Ovary (tissue), 9 donors: ENCODE data around the gene ARHGAP22. TPM values are rescaled to one million over a fixed set of nuclear protein-coding genes. Genes with fewer than 3 reads are reported as not detected.
"Not testable (repeated sequence)": the region's sequence is repeated elsewhere in the genome, so short reads cannot be mapped to it uniquely, and the experiment has no call there.

Experiments
- DNase-seq, 5 donors: peaks; one replicate each; pipeline ENCODE4 v3.0.0-alpha.2; 2019 to 2020
- H3K27ac ChIP-seq, 2 donors: fragments of 200-600 bp; one replicate each; pipeline versions ENCODE4 v1.5.1 to v1.8.0; 2019 to 2022
- H3K27me3 ChIP-seq: fragments of 200-600 bp; one replicate; pipeline ENCODE4 v1.8.0; 2022
- H3K36me3 ChIP-seq: fragments of 200-600 bp; sonication (generic); one replicate; pipeline ENCODE4 v1.5.1; 2019
- H3K4me1 ChIP-seq: one replicate; pipeline ENCODE4 v1.8.1; 2013; ENCODE audit warnings: mild to moderate bottlenecking, moderate library complexity; ENCODE audit not compliant: insufficient read depth
- H3K4me3 ChIP-seq: fragments of 200-600 bp; sonication (generic); one replicate; pipeline ENCODE4 v1.5.1; 2017
- H3K9me3 ChIP-seq, 2 donors: fragments of 200-600 bp in 1 of 2; sonication (generic) in 1 of 2; one replicate each; pipeline versions ENCODE4 v1.5.1 to v1.8.1; 2013 to 2019; ENCODE audit warnings: mild to moderate bottlenecking in 1 of 2, moderate library complexity in 1 of 2
- EP300 ChIP-seq: sonication (generic); formaldehyde crosslinking; IDR thresholded peaks from one replicate; pipeline ENCODE4 v1.6.1; 2017; ENCODE audit warnings: antibody characterized with exemption
- POLR2A ChIP-seq: fragments of 450-650 bp; IDR thresholded peaks from one replicate; pipeline ENCODE4 v1.6.1; 2017; ENCODE audit warnings: antibody characterized with exemption, mild to moderate bottlenecking, moderate library complexity
- WGBS, 3 donors: extraction: QIAGEN DNeasy Blood & Tissue Kit in 1 of 3; methylation state at CpG; one replicate each; pipeline versions ENCODE4 v1.1.5 to v1.1.7; 2013 to 2017; 5-methylcytosine and 5-hydroxymethylcytosine counted together
- intact Hi-C, 4 donors: fragments of 100-400 bp; cut with DNase I; formaldehyde crosslinking; loops; one replicate each; pipeline versions ENCODE4 v1.11.0 to v1.15.1; 2022 to 2023
- polyA plus RNA-seq, 2 donors: library from polyadenylated mRNA; stranded (reverse); fragments of 200-250 nt in 1 of 2; fragments of 350-450 nt in 1 of 2; fragmentation: Illumina TruSeq in 1 of 2; extraction: RNeasy Lipid Tissue Mini Kit (QIAGEN cat#74804) in 1 of 2; gene quantifications; one replicate each; pipeline ENCODE4 v1.2.3, GENCODE V29; 2013 to 2014
- total RNA-seq, 7 donors: library from RNA; depleted of rRNA in 2 of 7; stranded (reverse); fragments of >200 nt in 2 of 7; fragmentation: NEBNext Ultra II Directional in 3 of 7; extraction: Animal tissue kit (Norgen Biotek cat#: 25700) in 3 of 7; gene quantifications; one replicate each; pipeline versions ENCODE4 v1.1.0 to v1.2.4, GENCODE V29; 2016 to 2023
- TF ChIP-seq, protein P1 (sequence below), 3 donors: fragments of 450-650 bp in 2 of 3; fragments of 200-600 bp in 1 of 3; IDR thresholded peaks; one replicate each; pipeline versions ENCODE4 v1.5.1 to v1.8.0; 2016 to 2022; ENCODE audit warnings: antibody characterized with exemption in 3 of 3, mild to moderate bottlenecking in 1 of 3
- donor health status: DM: no; HTN: no; CAD: no; lungs with moderate emphysema.
- donor health status: DM: no; HTN: no; CAD: no.
- donor health status: Bipolar disorder and iron deficiency.
- donor health status: DM: yes; HTN: yes; CAD: no.
- donor health status: DM: no; HTN: no; CAD: no.
- donor health status: DM: yes; HTN: yes; CAD: no.

Gene ARHGAP22
- total and polyA plus RNA-seq, 9 donors, result 3.9 to 14.3 (median 5.7) TPM

GRCh38 chr10:48645600-48645999 is 40.7 kb upstream of the ARHGAP22 start:
- H3K9me3 ChIP-seq, result no peaks in the 10 kb centered on the region
- no peaks in the 10 kb centered on the region for H3K27me3 ChIP-seq
- WGBS, 3 donors, result 75 to 84% (median 78%) methylated on average over 1 of the region's 1 CpG
- intact Hi-C loops, result no loop called here
- no peaks in the 10 kb centered on the region for H3K36me3 ChIP-seq
- H3K4me1 ChIP-seq, result no peaks in the 10 kb centered on the region
- H3K4me3 ChIP-seq, result no peak overlapping the region
- no peak for DNase-seq
- H3K27ac ChIP-seq, result no peak overlapping the region
- TF ChIP-seq EP300, result no peak
- TF ChIP-seq POLR2A, result no peak
- TF ChIP-seq, protein P1, sequence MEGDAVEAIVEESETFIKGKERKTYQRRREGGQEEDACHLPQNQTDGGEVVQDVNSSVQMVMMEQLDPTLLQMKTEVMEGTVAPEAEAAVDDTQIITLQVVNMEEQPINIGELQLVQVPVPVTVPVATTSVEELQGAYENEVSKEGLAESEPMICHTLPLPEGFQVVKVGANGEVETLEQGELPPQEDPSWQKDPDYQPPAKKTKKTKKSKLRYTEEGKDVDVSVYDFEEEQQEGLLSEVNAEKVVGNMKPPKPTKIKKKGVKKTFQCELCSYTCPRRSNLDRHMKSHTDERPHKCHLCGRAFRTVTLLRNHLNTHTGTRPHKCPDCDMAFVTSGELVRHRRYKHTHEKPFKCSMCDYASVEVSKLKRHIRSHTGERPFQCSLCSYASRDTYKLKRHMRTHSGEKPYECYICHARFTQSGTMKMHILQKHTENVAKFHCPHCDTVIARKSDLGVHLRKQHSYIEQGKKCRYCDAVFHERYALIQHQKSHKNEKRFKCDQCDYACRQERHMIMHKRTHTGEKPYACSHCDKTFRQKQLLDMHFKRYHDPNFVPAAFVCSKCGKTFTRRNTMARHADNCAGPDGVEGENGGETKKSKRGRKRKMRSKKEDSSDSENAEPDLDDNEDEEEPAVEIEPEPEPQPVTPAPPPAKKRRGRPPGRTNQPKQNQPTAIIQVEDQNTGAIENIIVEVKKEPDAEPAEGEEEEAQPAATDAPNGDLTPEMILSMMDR (IDR thresholded peaks at IDR 0.05), result no peak

DNA sequence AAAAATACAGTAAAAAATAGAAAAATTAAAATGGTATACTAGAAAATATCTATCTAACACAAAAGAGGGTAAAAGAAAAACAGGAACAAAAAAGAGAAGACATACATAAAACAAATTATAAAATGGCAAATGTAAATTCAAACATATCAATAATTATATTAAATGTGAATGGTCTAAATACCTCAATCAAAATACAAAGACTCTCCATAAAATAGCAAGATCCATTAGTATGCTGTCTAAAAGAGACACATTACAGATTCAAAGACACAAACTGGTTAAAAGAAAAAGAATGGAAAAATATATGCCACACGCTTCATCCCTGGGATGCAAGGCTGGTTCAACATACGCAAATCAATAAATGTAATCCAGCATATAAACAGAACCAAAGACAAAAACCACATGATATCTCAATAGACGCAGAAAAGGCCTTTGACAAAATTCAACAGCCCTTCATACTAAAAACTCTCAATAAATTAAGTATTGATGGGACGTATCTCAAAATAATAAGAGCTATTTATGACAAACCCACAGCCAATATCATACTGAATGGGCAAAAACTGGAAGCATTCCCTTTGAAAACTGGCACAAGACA is 36.3 kb upstream of the ARHGAP22 start:
- H3K27ac ChIP-seq, H3K9me3 ChIP-seq, intact Hi-C loops, H3K4me1 ChIP-seq, DNase-seq, H3K27me3 ChIP-seq, H3K4me3 ChIP-seq, H3K36me3 ChIP-seq: not testable (repeated sequence)
- WGBS, 3 donors, result 93 to 97% (median 96%) methylated on average over 4 of the region's 4 CpGs

DNA sequence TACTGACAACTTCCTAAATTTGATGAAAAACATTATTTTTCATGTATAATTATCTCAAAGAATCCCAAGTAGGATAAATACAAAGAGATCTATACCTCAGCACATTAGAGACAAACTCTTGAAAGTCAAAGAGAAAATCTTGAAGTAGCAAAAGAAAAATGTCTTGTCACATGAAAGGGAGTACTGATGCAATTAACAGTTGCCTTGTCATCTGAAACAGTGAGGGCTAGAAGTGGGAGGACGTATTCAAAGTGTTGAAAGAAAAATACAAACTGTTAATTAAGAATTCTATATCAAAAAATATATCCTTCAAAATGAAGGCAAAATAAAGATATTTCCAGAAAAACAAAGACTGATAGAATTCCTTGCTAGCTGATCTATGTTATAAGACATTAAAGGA is 35.5 kb upstream of the ARHGAP22 start:
- Histone ChIP-seq H3K9me3 (no peaks in the 10 kb centered on the region), H3K36me3 (no peaks in the 10 kb centered on the region), H3K4me3 (no peak overlapping the region), H3K27ac (no peak overlapping the region), H3K4me1 (no peaks in the 10 kb centered on the region), H3K27me3 (no peaks in the 10 kb centered on the region)
- no peak for DNase-seq
- TF ChIP-seq POLR2A, result no peak
- TF ChIP-seq, protein P1 (IDR thresholded peaks at IDR 0.05), result no peak
- TF ChIP-seq EP300, result no peak
- intact Hi-C loops, result no loop called here
- 22 to 63% (median 42%) methylated on average over 1 of the region's 1 CpG for WGBS, 3 donors

DNA sequence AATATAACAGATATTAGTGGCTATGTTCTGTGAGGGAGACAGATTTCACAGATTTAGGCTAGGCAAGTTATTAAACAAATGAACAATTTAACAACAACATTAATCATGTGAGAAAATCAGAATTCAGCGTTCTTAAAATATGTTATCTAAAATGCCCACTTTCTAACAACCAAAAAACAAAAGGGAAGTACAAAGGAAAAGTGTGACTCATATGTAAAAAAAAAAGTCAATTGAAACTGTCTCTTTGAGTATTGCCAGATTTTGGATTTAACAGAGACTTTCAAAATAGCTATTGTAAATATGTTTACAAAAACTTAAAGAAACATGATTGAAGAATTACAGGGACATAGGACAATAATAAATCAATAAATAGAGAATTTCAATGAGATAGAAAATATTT is 34.8 kb upstream of the ARHGAP22 start:
- H3K27ac ChIP-seq, result no peak overlapping the region

More for the DNA sequence above, 34.8 kb upstream of the ARHGAP22 start:
- intact Hi-C loops, result no loop called here
- TF ChIP-seq, protein P1 (IDR thresholded peaks at IDR 0.05), result no peak
- H3K4me3 ChIP-seq, result no peak overlapping the region
- WGBS, 3 donors, result 51 to 79% (median 70%) methylated on average over 1 of the region's 1 CpG
- no peak for DNase-seq
- H3K9me3 ChIP-seq, result no peaks in the 10 kb centered on the region
- no peaks in the 10 kb centered on the region for H3K36me3 ChIP-seq
- no peaks in the 10 kb centered on the region for H3K27me3 ChIP-seq
- no peaks in the 10 kb centered on the region for H3K4me1 ChIP-seq
